OCI-LY3 (cell line): ENCODE data around the gene ANTXR2.

Experiments
- H2AFZ ChIP-seq: fragments of 200-600, 300-600 bp; shearing (Covaris generic); 2 replicates; pipeline ENCODE4 v1.6.0; 2014; ENCODE audit warnings: antibody characterized with exemption, low read depth, low read length
- H3K27ac ChIP-seq: fragments of 200-600, 300-600 bp; sonication (generic); 2 replicates; pipeline ENCODE4 v1.5.1; 2014; ENCODE audit warnings: mild to moderate bottlenecking, low read length, moderate library complexity, mixed read lengths
- H3K27me3 ChIP-seq: fragments of 200-600, 300-600 bp; sonication (generic); 2 replicates; pipeline ENCODE4 v1.6.1; 2014; ENCODE audit warnings: low read depth, low read length, mixed read lengths
- H3K36me3 ChIP-seq: fragments of 200-600, 300-600 bp; sonication (generic); replicated peaks from 2 replicates; pipeline ENCODE3; 2014; ENCODE audit warnings: low read depth, low read length, mixed read lengths
- H3K4me1 ChIP-seq: fragments of 300-600, 200-600 bp; sonication (generic); 2 replicates; pipeline ENCODE4 v1.6.1; 2014; ENCODE audit warnings: low read length, mixed read lengths
- H3K4me2 ChIP-seq: fragments of 200-600, 300-600 bp; sonication (generic); 2 replicates; pipeline ENCODE4 v1.6.1; 2014; ENCODE audit warnings: low read length, mixed read lengths
- H3K4me3 ChIP-seq: fragments of 300-600, 200-600 bp; sonication (generic); 2 replicates; pipeline ENCODE4 v1.5.1; 2014; ENCODE audit warnings: antibody characterized with exemption, mild to moderate bottlenecking, low read length, moderate library complexity
- H3K79me2 ChIP-seq: fragments of 300-600, 200-600 bp; shearing (Covaris generic); 2 replicates; pipeline ENCODE4 v1.6.1; 2014; ENCODE audit warnings: mild to moderate bottlenecking, low read length, mixed read lengths
- H3K9ac ChIP-seq: fragments of 300-600, 200-600 bp; shearing (Covaris generic); 2 replicates; pipeline ENCODE4 v1.6.0; 2014; ENCODE audit warnings: mild to moderate bottlenecking, low read length, moderate library complexity
- H3K9me3 ChIP-seq: fragments of 200-600, 300-600 bp; shearing (Covaris generic); 2 replicates; pipeline ENCODE4 v1.6.1; 2014; ENCODE audit warnings: low read length, mixed read lengths; ENCODE audit not compliant: insufficient read depth
- H4K20me1 ChIP-seq: fragments of 200-600, 300-600 bp; sonication (generic); 2 replicates; pipeline ENCODE4 v1.6.1; 2016; ENCODE audit warnings: low read length, mixed read lengths; ENCODE audit not compliant: insufficient read depth
- EZH2phosphoT487 ChIP-seq: fragments of 200-600 bp; shearing (Covaris generic); IDR thresholded peaks from 2 replicates; pipeline ENCODE4 v1.6.1; 2018; ENCODE audit warnings: antibody characterized with exemption, mixed run types, low read depth
- TF ChIP-seq, protein P1 (sequence below): fragments of 200-600, 300-600 bp; sonication (generic); IDR thresholded peaks from 2 replicates; pipeline ENCODE4 v1.5.1; 2014; ENCODE audit warnings: antibody characterized with exemption, low read length, low read depth

Gene ANTXR2

GRCh38 chr4:80008351-80008750, 64.7 kb downstream of the ANTXR2 start:
- H3K9ac ChIP-seq = no peak overlapping the region

GRCh38 chr4:80007745-80008149, 65.3 kb downstream of the ANTXR2 start:
- TF ChIP-seq, protein P1, sequence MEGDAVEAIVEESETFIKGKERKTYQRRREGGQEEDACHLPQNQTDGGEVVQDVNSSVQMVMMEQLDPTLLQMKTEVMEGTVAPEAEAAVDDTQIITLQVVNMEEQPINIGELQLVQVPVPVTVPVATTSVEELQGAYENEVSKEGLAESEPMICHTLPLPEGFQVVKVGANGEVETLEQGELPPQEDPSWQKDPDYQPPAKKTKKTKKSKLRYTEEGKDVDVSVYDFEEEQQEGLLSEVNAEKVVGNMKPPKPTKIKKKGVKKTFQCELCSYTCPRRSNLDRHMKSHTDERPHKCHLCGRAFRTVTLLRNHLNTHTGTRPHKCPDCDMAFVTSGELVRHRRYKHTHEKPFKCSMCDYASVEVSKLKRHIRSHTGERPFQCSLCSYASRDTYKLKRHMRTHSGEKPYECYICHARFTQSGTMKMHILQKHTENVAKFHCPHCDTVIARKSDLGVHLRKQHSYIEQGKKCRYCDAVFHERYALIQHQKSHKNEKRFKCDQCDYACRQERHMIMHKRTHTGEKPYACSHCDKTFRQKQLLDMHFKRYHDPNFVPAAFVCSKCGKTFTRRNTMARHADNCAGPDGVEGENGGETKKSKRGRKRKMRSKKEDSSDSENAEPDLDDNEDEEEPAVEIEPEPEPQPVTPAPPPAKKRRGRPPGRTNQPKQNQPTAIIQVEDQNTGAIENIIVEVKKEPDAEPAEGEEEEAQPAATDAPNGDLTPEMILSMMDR = no peak
- no peak for TF ChIP-seq EZH2phosphoT487
- Histone ChIP-seq H3K4me3 (no peak overlapping the region), H3K9ac (no peak overlapping the region), H3K79me2 (no peaks in the 10 kb centered on the region), H3K4me1 (peaks cover 10% of the 10 kb centered on the region), H3K27ac (no peak overlapping the region), H3K4me2 (no peak overlapping the region), H2AFZ (no peak overlapping the region), H3K27me3 (no peaks in the 10 kb centered on the region), H3K9me3 (no peaks in the 10 kb centered on the region), H3K36me3 (peaks cover 3% of the 10 kb centered on the region), H4K20me1 (no peaks in the 10 kb centered on the region)

More at GRCh38 chr4:80008351-80008750, 64.7 kb downstream of the ANTXR2 start:
- Histone ChIP-seq H3K79me2 (no peaks in the 10 kb centered on the region), H2AFZ (no peak overlapping the region), H4K20me1 (no peaks in the 10 kb centered on the region), H3K9me3 (no peaks in the 10 kb centered on the region), H3K4me2 (no peak overlapping the region), H3K27ac (no peak overlapping the region), H3K4me1 (peaks cover 10% of the 10 kb centered on the region), H3K27me3 (no peaks in the 10 kb centered on the region), H3K4me3 (no peak overlapping the region), H3K36me3 (peaks cover 3% of the 10 kb centered on the region)
- TF ChIP-seq, protein P1 = no peak
- no peak for TF ChIP-seq EZH2phosphoT487

- Histone ChIP-seq H3K9me3 (no peaks in the 10 kb centered on the region), H3K4me3 (no peak overlapping the region), H2AFZ (no peak overlapping the region), H3K4me2 (no peak overlapping the region), H3K36me3 (peaks cover 3% of the 10 kb centered on the region), H3K4me1 (peaks cover 10% of the 10 kb centered on the region), H3K9ac (no peak overlapping the region), H3K79me2 (no peaks in the 10 kb centered on the region), H3K27me3 (no peaks in the 10 kb centered on the region), H4K20me1 (no peaks in the 10 kb centered on the region), H3K27ac (no peak overlapping the region)
- TF ChIP-seq, protein P1 = no peak
- no peak for TF ChIP-seq EZH2phosphoT487
Observed at GRCh38 chr4:80006935-80007744, 65.9 kb downstream of the ANTXR2 start.

GRCh38 chr4:80005863-80006262, 67.2 kb downstream of the ANTXR2 start:
- TF ChIP-seq EZH2phosphoT487 = no peak
- TF ChIP-seq, protein P1 = no peak
- Histone ChIP-seq H3K27ac (no peak overlapping the region), H3K4me1 (peaks cover 10% of the 10 kb centered on the region), H3K4me2 (no peak overlapping the region), H3K36me3 (peaks cover 3% of the 10 kb centered on the region), H4K20me1 (no peaks in the 10 kb centered on the region), H3K27me3 (no peaks in the 10 kb centered on the region), H3K9me3 (no peaks in the 10 kb centered on the region), H3K79me2 (no peaks in the 10 kb centered on the region), H3K9ac (no peak overlapping the region), H3K4me3 (no peak overlapping the region), H2AFZ (no peak overlapping the region)
